ENCODE results near the gene HAS3.
"Not testable (repeated sequence)": the region's sequence is repeated elsewhere in the genome, so short reads cannot be mapped to it uniquely, and the experiment has no call there.

- TF ChIP-seq, protein P1, sequence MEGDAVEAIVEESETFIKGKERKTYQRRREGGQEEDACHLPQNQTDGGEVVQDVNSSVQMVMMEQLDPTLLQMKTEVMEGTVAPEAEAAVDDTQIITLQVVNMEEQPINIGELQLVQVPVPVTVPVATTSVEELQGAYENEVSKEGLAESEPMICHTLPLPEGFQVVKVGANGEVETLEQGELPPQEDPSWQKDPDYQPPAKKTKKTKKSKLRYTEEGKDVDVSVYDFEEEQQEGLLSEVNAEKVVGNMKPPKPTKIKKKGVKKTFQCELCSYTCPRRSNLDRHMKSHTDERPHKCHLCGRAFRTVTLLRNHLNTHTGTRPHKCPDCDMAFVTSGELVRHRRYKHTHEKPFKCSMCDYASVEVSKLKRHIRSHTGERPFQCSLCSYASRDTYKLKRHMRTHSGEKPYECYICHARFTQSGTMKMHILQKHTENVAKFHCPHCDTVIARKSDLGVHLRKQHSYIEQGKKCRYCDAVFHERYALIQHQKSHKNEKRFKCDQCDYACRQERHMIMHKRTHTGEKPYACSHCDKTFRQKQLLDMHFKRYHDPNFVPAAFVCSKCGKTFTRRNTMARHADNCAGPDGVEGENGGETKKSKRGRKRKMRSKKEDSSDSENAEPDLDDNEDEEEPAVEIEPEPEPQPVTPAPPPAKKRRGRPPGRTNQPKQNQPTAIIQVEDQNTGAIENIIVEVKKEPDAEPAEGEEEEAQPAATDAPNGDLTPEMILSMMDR (IDR thresholded peaks at IDR 0.05 in 4 of 5, conservative IDR thresholded peaks at IDR 0.05 in 1 of 5) = not testable (repeated sequence)
- TF ChIP-seq POLR2A (IDR thresholded peaks at IDR 0.05) = not testable (repeated sequence)
These were observed 44.2 kb downstream of the HAS3 start for GRCh38 chr16:69149621-69150020.

All from gastrocnemius medialis (tissue), 4 donors.